ENCODE data around the gene MLLT6.

Gene MLLT6

GRCh38 chr17:38706505-38707216 lies 1.6 kb downstream of the MLLT6 start:
- in situ Hi-C loops (cut with HindIII; ENCODE audit: low sequenced_read_pairs): no loop called here

GRCh38 chr17:38707678-38708351 lies 2.7 kb downstream of the MLLT6 start:
- in situ Hi-C loops (cut with HindIII; ENCODE audit: low sequenced_read_pairs): no loop called here

- in situ Hi-C loops (cut with HindIII; ENCODE audit: low sequenced_read_pairs): no loop called here
Observed at GRCh38 chr17:38709104-38709820, 4.2 kb downstream of the MLLT6 start.

GRCh38 chr17:38709864-38710603 lies 5.0 kb downstream of the MLLT6 start:
- in situ Hi-C loops (cut with HindIII; ENCODE audit: low sequenced_read_pairs): no loop called here

- in situ Hi-C loops (cut with HindIII; ENCODE audit: low sequenced_read_pairs): no loop called here
Observed at GRCh38 chr17:38710604-38710962, 5.5 kb downstream of the MLLT6 start.

GRCh38 chr17:38710985-38711384 lies 5.9 kb downstream of the MLLT6 start:
- in situ Hi-C loops (cut with HindIII; ENCODE audit: low sequenced_read_pairs): no loop called here

- in situ Hi-C loops (cut with HindIII; ENCODE audit: low sequenced_read_pairs): no loop called here
Observed at GRCh38 chr17:38711792-38712571, 6.9 kb downstream of the MLLT6 start.

GRCh38 chr17:38712593-38712992 lies 7.5 kb downstream of the MLLT6 start:
- in situ Hi-C loops (cut with HindIII; ENCODE audit: low sequenced_read_pairs): no loop called here

- in situ Hi-C loops (cut with HindIII; ENCODE audit: low sequenced_read_pairs): no loop called here
Observed at GRCh38 chr17:38713456-38714075, 8.5 kb downstream of the MLLT6 start.

- in situ Hi-C loops (cut with HindIII; ENCODE audit: low sequenced_read_pairs): no loop called here
Observed at GRCh38 chr17:38715216-38715943, 10.3 kb downstream of the MLLT6 start.

- in situ Hi-C loops (cut with HindIII; ENCODE audit: low sequenced_read_pairs): no loop called here
Observed at GRCh38 chr17:38716368-38717005, 11.4 kb downstream of the MLLT6 start.

- in situ Hi-C loops (cut with HindIII; ENCODE audit: low sequenced_read_pairs): no loop called here
Observed at GRCh38 chr17:38717139-38717745, 12.2 kb downstream of the MLLT6 start.

- in situ Hi-C loops (cut with HindIII; ENCODE audit: low sequenced_read_pairs): no loop called here
Observed at GRCh38 chr17:38719289-38719942, 14.3 kb downstream of the MLLT6 start.

- in situ Hi-C loops (cut with HindIII; ENCODE audit: low sequenced_read_pairs): no loop called here
Observed at GRCh38 chr17:38719943-38720641, 15.0 kb downstream of the MLLT6 start.

GRCh38 chr17:38720941-38721340 lies 15.9 kb downstream of the MLLT6 start:
- in situ Hi-C loops (cut with HindIII; ENCODE audit: low sequenced_read_pairs): no loop called here

- in situ Hi-C loops (cut with HindIII; ENCODE audit: low sequenced_read_pairs): no loop called here
Observed at GRCh38 chr17:38721802-38722201, 16.7 kb downstream of the MLLT6 start.

GRCh38 chr17:38724337-38724988 lies 19.4 kb downstream of the MLLT6 start:
- in situ Hi-C loops (cut with HindIII; ENCODE audit: low sequenced_read_pairs): no loop called here

Measured in DLD1 (cell line).